Adrenal gland (tissue), 5 donors: Measurements from ENCODE around the gene L3MBTL2.

Source experiments
- POLR2A ChIP-seq, 2 donors: fragments of 450-650 bp; IDR thresholded peaks; one replicate each; pipeline ENCODE4 v1.6.1; 2017; ENCODE audit warnings: antibody characterized with exemption in 2 of 2, mild to moderate bottlenecking in 2 of 2, moderate library complexity in 1 of 2
- TF ChIP-seq, protein P1 (sequence below), 6 experiments: fragments of 450-650 bp in 4 of 6; fragments of 200-600 bp in 2 of 6; sonication (generic) in 1 of 6; IDR thresholded peaks; 1 replicate in 5 of 6; 2 replicates in 1 of 6; pipeline versions ENCODE4 v1.5.1 to v1.8.0; 2016 to 2021; ENCODE audit warnings: antibody characterized with exemption in 6 of 6, mild to moderate bottlenecking in 2 of 6, moderate library complexity in 1 of 6
- donor health status: DM: no; HTN: no; CAD: no.

DNA sequence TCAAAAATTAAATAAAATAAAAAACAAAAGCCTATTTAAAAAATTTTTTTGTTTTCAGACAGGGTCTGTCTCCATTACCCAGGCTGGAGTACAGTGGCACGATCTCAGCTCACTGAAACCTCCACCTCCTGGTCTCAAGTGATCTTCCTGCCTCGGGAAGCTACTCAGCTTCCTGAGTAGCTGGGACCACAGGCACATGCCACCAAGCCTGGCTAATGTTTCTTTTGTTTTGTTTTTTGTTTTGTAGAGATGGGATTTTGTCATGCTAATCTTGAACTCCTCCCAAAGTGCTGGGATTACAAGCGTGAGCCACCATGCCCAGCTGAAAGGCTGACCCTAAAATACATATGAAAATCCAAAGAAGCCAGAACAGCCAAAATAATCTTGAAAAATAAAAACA, 20.4 kb upstream of the L3MBTL2 start:
- no peak for TF ChIP-seq POLR2A (IDR thresholded peaks at IDR 0.05)
- TF ChIP-seq, protein P1, sequence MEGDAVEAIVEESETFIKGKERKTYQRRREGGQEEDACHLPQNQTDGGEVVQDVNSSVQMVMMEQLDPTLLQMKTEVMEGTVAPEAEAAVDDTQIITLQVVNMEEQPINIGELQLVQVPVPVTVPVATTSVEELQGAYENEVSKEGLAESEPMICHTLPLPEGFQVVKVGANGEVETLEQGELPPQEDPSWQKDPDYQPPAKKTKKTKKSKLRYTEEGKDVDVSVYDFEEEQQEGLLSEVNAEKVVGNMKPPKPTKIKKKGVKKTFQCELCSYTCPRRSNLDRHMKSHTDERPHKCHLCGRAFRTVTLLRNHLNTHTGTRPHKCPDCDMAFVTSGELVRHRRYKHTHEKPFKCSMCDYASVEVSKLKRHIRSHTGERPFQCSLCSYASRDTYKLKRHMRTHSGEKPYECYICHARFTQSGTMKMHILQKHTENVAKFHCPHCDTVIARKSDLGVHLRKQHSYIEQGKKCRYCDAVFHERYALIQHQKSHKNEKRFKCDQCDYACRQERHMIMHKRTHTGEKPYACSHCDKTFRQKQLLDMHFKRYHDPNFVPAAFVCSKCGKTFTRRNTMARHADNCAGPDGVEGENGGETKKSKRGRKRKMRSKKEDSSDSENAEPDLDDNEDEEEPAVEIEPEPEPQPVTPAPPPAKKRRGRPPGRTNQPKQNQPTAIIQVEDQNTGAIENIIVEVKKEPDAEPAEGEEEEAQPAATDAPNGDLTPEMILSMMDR (IDR thresholded peaks at IDR 0.05): no peak
